NCI-H510A treated with DMSO at 0.1 percent for 48 hours (cell line): ENCODE results near the gene TTPAL.
"Not testable (repeated sequence)": the region's sequence is repeated elsewhere in the genome, so short reads cannot be mapped to it uniquely, and the experiment has no call there.

ENCODE experiments used
- DNase-seq: peaks from one replicate; lab custom pipeline; 2025; lab: John Stamatoyannopoulos, UW

Gene TTPAL

DNA sequence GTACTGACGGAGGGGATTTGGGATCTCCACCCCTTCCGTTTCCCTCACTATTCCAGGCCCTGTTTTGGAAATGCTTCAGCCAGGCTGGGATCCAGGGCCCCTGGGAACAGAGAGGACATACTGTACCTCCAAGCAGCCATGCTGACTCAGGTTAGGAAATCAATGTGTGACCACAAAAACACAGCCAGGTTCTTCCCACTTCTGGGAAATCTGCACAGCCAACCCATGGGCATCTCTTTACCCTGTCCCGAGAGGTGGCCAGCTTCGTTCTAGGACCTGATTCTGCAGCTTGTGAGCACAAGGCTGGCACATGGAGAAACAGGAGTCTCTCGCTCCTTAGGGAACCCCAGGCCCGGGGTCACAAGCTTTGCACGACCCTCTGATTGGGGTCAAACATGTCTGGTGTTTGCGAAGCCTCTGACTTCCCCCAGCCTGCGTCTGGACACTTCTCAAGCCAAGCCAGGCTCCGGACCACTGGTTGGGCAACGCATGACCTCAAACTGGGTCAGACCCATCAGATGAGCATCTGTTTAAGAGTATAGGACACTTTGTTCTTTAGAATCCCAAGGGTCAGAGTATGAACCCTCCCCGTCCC, 8.3 kb upstream of the TTPAL start:
- DNase-seq = no peak

DNA sequence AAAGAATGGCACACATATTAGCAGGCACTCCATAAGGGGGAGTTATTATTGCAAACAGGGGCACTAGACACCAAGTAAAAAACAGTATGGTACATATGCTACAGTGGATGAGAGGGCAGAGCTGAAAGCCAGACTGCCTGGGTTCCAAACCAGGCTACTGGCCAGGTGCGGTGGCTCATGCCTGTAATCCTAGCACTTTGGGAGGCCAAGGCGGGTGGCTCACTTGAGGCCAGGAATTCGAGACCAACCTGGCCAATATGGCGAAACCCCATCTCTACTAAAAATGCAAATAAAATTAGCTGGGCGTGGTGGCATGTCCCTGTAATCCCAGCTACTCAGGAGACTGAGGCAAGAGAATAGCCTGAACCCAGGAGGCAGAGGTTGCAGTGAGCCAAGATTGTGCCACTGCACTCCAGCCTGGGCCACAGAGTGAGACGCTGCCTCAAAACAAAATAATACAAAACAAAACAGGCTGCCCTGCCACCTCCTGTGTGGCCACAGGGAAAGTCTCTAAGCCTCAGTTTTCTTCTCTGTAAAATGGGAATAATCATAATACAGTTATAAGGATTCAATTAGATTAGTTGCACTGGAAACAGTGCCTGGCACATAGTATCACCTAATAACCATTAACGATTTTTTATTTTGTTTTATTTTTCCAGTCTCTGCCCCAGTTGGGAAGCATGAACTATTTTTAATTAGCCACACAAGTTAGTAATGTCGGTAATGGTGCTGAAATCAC, 7.5 kb upstream of the TTPAL start:
- DNase-seq = no peak

DNA sequence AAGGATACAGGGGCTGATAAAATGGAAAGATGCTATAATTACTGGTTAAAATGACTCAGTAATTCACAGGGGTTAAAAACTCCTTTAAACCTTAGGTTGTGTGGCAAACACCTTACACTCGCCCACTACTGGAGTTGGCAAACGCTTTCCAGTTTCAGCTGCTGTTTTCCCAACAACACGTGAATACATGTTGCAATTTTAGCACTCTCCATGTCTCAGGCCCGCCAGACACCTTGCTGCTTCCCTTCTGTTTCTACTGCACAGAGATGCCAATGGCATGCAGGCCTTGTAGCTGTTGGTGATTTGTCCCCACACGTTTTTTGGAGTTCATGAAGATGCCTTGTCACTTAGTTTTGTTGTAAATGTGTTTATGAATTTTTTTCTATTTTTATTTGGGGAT, 5.3 kb upstream of the TTPAL start:
- DNase-seq = no peak

DNA sequence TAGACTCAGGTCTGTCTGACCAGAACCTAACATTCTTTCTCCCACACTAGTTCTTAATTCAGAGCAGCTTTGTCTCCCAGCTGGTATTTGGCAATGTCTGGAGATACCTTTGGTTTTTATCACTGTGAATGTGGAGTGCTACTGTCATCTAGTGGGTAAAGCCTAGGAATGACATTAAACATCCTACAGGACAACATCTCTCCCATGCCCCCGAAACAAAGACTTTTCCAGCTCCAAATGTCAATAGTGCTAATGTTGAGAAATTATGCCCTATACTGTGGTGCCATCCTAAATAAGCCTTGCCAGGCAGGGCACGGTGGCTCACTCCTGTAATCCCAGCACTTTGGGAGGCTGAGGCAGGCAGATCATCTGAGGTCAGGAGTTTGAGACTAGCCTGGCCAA, 4.2 kb upstream of the TTPAL start:
- no peak for DNase-seq

DNA sequence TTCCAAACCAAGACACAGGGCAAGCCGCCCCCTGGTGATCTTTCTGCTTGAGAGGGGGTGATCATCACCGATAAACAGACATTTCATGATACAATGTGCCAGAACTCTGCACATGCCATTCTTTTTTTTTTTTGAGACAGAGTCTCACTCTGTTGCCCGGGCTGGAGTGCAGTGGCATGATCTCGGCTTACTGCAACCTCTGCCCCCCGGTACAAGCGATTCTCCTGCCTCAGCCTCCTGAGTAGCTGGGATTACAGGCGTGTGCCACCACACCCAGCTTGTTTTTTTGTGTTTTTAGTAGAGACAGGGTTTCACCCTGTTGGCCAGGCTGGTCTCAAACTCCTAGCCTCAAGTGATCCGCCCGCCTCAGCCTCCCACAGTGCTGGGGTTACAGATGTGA, 3.4 kb upstream of the TTPAL start:
- DNase-seq = not testable (repeated sequence)

DNA sequence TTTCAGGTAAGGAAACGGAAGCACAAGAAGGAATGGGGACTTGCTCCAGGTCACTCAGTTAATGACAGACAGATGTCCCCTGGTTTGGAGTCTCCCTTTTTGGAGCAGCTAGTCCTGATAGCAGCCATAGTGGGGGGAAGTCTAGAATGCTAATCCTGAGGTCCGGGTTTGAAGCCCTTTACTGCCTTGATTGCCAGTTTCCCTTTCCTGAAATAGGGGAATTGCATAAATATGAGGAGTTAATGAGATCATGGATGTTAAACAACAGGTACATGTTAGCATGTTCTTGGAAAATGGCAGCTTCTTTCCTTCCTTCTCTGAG, 341 bp upstream of the TTPAL start:
- no peak for DNase-seq

DNA sequence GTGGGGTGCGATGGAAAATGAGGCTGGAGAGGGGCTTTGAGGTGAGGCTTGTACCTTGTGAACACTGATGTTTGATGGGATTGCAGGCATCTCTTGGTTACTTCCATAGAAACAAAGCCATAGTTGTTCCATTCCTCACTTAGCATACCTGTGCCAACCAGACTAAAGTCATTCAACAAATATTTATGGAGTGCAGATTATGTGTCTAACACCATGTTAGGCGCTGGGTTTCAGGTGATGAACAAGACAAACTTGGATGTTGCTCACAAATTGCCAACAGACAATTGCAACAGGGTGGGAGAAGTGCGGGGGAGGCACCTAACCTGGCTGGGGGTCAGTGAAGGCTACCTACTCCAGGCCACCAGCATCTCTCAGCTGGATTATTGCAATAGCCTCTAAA, 1.5 kb downstream of the TTPAL start:
- DNase-seq = no peak

DNA sequence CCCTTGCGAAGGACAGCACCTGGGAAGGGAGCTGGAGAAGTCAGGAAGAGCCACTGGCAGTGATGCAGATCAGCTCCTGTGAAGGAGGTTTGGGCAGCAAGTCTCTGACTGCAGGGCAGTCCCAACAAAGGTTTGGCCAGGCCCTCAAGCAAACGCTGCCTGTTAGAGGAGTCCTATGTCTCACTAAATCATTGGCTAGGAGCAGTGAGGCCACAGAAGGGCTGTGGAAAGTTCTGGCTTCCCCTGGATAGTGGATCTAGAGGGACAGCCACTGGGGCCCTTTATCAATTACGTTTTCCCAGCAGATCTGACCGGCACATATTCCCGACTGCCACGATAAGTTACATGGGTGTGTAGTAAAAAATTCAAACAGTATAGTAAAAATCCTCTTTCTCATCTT, 2.5 kb downstream of the TTPAL start:
- DNase-seq = no peak

DNA sequence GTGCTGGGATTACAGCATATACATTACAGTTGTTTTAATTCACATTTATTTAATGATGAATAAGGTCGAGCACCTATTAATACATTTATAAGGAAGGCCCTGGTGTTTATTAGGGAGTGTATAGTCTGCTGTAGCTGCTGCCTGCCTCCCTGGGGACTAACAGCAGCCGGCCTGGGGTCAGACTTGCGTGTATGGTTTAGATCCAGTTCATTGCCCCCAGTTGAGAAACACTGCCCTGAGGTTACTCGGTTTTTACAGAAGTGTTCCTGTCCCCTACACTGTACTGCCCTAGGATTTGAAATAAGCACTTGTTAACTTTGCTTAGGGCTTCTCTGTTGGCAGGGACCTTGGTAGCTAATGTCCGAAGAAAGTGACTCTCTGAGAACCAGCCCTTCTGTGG, 4.0 kb downstream of the TTPAL start:
- DNase-seq = no peak

DNA sequence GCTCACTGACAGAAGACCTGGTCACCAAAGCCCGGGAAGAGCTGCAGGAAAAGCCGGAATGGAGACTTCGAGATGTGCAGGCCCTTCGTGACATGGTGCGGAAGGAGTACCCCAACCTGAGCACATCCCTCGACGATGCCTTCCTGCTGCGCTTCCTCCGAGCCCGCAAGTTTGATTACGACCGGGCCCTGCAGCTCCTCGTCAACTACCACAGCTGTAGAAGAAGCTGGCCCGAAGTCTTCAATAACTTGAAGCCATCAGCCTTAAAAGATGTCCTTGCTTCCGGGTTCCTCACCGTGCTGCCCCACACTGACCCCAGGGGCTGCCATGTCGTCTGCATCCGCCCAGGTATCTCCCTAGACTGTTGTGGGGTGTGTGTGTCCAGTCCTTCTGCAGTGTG, 4.4 kb downstream of the TTPAL start:
- DNase-seq = no peak

DNA sequence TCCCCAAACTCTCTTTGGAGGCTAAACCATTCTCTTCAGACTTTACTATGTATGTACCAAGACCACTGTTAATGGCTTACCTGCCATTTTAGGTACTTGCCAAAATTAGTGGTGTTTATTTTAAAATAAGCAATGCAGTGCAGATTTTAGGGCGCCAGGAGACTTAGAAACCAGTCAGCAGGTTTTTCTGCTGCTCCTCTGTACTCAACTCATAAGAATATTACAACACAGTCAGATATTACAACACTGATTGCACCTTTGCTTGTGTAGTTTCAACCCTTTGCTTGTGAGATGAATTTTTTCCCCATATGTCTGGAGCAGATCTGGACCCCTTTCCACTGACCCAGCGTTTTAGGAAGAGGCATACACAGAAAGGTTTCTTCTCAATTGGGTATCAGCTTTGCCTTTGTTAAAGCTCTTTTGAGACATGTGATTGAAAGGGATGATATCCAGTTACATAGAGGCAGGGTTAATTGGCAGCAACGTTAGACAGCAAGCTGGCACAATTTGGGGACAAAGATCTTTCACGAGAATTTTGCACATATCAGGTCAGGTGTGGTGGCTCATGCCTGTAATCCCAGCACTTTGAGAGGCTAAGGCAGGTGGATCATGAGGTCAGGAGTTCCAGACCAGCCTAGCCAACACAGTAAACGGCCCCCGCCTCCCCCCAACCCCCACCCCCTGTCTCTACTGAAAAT, 6.2 kb downstream of the TTPAL start:
- no peak for DNase-seq

DNA sequence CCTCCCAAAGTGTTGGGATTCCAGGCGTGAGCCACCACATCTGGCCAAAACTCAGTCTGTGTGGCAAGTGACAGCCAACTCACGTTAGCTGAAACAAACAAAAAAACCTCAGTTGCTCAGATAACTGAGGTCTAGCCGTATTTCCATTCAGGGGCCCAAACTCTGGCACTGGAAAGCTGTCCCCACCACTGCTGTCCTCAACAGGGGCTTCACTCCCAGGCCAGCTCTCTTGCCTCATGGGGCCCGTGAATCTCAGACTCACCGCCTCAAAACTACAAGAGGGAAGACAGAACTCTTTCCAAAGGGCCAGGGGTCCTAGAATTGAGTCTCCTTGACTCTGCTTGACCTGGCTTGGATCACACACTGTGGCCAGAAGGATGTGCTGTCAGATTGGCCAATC, 7.4 kb downstream of the TTPAL start:
- no peak for DNase-seq

DNA sequence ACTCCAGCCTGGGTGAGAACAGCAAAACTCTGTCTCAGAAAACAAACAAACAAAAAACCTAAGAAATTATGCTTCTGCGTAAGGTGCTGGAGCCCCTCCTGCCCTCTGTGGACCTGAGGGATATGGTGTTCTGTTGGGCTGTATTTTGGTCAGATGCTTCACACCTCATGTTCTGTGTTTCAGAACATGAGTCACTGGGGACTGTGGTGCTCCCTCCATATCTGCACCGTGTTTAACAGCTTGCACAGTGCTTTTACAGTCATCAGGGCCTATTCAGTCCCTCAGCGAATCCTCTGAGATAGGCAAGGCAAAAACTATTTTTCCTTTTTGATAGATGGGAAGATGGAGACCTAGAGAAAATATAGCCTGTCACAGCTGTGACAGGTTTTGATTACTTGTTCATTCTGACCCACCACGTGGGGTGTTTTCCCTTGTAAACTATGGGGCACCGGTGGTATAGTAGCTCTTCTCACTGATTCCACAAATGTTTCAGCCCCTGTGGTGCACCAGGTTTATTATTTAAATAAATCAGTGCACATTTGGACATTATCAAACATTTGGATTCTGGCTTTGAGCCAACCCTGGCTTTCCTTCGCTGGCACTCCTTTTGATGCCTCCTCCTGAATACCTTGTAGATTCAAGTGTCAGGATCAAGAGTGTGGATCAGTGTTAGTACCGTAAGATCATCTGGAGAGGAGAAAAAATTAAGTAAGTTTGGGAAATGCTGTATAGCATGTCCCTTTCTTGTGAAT, 9.6 kb downstream of the TTPAL start:
- DNase-seq = no peak

DNA sequence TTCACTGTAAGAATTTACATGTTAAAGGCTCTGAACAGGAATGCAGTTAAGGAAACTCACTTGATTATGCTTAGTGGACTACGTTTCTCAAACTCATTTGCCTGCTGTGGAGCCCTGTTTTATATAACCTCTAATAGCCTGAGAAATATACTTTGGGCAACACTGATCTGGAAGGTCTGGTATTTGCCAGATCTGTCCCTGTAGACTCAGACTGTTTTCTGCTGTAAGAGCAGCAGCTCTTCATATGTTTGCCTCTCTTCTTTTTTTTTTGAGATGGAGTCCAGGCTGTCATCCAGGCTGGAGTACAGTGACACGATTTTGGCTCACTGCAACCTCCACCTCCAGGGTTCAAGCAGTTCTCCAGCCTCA, 10.1 kb downstream of the TTPAL start:
- DNase-seq = no peak

DNA sequence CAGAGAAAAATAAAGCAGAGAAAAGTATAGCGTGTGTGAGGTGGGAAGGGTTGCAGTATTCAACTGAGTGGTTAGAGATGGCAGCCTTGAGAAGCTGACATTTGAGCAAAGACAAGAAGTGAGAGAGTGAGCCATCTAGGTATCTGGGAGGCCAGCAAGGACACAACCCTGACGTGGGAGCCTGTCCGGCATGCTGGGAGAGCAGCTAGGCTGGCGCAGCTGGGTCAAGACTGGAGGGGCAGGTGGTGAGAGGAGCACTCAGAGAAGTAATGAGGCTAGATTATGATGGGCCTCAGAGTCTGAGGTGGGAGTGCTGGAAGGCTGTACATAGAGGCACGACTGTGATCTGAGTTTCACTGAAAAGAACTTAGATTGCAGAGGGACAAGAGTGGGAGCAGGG, 12.9 kb downstream of the TTPAL start:
- DNase-seq = no peak

DNA sequence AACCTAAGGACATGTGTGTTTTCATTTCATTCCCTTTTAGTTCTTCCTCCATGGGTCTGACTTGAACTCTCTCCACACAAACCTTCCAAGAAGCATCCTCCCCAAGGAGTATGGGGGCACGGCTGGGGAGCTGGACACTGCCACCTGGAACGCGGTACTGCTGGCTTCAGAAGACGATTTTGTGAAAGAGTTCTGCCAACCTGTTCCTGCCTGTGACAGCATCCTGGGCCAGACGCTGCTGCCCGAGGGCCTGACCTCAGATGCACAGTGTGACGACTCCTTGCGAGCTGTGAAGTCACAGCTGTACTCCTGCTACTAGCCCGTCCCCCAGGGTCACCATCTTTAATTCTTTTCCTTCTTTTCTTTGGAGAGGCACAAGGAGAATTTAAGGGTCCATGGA, 13.5 kb downstream of the TTPAL start:
- DNase-seq = no peak

DNA sequence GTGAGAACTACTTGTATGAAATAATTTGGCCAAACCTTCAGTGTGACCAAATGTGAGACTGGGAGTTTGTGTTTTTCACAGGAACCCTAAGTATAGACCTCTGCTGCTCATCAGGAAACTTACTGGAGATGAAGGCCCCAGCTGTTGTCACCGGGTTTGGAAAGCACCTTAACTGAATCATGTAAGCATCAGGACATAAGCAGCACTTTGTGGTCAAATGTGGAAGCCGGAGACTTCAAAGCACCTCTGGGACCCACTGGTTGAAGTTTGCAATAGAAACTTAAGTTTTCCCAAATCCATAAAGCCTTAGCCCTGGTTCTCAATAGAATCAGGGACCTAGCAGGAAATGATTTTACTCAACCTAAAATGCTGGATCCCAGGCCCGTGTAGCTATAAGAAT, 14.3 kb downstream of the TTPAL start:
- DNase-seq = no peak

DNA sequence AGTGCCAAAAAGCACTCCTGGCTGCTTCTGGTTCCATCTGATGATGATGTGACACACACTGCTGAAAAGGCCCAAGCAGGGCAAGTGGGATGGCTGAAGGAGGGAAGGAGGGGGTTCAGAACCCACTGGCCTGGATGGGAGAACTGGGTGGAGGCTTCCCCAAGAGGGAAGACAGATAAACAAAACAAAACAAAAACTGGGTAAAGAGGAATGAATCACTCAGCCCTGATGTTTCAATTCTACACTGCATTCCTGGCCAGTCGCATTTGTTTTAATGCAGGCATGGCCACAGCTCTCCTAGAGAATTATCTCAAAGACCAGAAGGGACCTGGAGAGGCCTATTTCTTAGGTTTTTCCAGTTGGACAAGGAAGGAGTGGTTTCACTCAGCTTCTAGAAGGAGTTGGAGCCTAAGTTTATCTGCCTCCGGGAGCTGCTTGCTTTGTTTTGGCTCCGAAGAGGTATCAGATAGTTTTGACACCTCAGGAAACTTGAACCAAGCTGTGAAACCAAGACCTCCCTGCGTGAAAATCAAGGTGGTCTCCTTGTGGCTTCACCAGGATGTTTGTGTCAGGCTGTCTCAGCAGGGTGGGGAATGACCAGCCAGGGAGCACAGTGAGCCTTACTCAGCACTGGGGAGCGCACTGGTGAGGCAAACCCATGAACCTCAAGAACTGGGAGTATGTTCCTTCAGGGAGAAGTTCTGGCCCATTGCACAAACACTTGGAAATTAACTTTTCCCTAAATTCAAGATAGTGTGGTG, 16.1 kb downstream of the TTPAL start:
- no peak for DNase-seq

DNA sequence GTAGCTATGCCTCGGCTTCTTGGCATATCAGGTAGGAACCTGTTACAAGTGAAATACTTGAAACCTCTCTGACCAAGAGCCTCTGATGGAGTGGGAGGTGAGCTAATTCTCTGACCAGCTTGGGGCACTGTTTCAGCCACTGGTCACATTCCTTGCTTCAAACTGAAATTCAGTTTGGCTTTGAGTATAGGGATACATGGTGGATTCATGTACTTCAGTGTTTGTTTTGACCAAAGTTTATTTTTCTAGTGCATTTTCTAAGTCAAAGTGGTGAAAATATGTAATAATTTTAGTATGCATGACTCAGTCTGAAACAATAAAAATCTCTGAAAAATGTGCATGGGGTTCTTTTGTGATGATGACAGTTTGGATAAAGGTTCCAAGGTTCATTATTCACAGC, 18.6 kb downstream of the TTPAL start:
- DNase-seq = no peak

DNA sequence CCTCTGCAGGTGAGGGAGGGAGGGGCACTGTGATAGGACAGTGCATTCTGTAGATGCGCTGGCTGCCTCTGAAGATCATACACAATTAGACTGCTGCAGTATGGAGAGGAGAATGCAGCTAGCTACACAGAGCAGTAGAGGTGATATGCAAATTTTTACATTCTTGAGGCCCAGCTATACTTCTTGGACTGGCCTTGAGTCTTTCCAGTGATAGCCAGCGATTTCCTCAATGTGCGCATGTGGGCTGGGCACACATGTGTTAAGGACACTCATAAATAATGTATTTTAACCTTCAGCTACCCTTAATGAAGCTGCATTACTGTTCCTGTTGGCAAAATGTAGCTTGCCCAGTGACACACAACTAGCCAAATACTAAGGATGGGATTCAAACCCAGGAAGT, 19.0 kb downstream of the TTPAL start:
- DNase-seq = no peak

DNA sequence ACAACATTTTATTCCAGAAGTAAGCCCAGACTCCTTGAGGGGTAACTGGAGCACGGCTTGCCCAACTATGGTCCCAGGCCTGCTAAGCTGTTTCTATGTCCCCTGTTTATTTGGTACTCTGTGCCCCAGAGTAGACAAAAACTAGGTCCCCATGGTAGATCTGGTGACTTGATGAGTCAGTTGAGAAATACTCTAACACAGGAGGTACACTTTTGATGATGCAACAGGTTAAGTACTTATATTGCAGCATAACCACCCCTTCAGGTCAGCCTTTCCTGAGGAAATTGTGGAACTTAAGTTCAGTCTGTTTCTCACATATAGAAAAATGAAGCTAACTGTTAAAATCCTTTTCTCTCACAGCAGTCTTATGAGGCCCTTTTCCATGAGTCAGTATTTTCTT, 19.6 kb downstream of the TTPAL start:
- no peak for DNase-seq

DNA sequence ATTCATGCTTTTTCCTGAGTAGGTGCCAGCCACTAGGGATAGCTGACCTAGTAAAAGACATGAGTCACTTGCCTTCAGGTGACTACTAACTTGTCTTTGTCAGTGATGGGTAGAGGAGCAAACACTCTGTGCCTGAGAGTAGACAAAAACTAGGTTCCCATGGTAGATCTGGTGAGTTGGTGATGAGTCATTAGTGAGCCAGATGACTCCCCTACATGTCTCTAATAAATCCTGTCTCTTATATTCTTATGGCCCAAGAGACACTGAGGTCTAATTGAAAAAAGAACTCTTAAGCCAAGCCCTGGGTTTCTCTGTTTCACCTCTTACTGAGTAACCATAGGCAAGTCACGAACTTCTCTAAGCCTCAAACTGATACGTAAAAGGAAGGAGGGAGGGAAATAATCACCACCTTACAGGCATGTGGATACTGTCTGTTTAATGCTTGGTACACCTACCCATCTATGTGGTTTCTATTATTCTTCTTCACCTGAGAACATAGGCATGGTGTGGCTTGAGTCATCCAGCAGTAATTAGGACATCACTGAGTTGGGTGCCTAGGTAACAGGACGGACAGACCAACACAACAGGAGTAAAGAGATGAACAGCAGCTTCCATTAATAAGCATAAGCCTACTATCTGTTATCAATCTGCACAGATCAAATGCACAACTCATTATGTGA, 20.3 kb downstream of the TTPAL start:
- no peak for DNase-seq
